ENCODE measurements around the gene LRP11.
A peak's percentile ranks its signal among the peaks of the same experiment; 100 is the strongest.

LRP11 gene

GRCh38 chr6:149885888-149886287 lies 21.7 kb upstream of the LRP11 start:
- no peak overlapping the region for H3K27ac ChIP-seq (ENCODE audit: low read length)
- H3K36me3 ChIP-seq (ENCODE audit: control insufficient read depth in 2 of 2, insufficient read depth in 2 of 2, low read length in 2 of 2), result no peaks in the 10 kb centered on the region
- H3K9me3 ChIP-seq (ENCODE audit: control insufficient read depth in 2 of 2, low read length in 2 of 2), result no peaks in the 10 kb centered on the region
- no peak overlapping the region for H3K4me3 ChIP-seq (ENCODE audit: low read length in 2 of 2)
- H3K9ac ChIP-seq (ENCODE audit: low read length in 2 of 2), result no peak overlapping the region
- H3K4me1 ChIP-seq (ENCODE audit: control insufficient read depth, insufficient read depth, low read length), result no peaks in the 10 kb centered on the region
- H3K27me3 ChIP-seq (ENCODE audit: control insufficient read depth in 1 of 2, insufficient read depth in 2 of 2, low read length in 2 of 2), result no peaks in the 10 kb centered on the region

GRCh38 chr6:149884617-149885016 lies 20.5 kb upstream of the LRP11 start:
- peak overlapping the region in 1 of 2 donors; percentile 36 for H3K9ac ChIP-seq (ENCODE audit: low read length in 2 of 2)
- no peaks in the 10 kb centered on the region for H3K9me3 ChIP-seq (ENCODE audit: control insufficient read depth in 2 of 2, low read length in 2 of 2)
- H3K27ac ChIP-seq (ENCODE audit: low read length), result no peak overlapping the region
- no peaks in the 10 kb centered on the region for H3K27me3 ChIP-seq (ENCODE audit: control insufficient read depth in 1 of 2, insufficient read depth in 2 of 2, low read length in 2 of 2)
- H3K36me3 ChIP-seq (ENCODE audit: control insufficient read depth in 2 of 2, insufficient read depth in 2 of 2, low read length in 2 of 2), result no peaks in the 10 kb centered on the region
- H3K4me1 ChIP-seq (ENCODE audit: control insufficient read depth, insufficient read depth, low read length), result no peaks in the 10 kb centered on the region
- no peak overlapping the region for H3K4me3 ChIP-seq (ENCODE audit: low read length in 2 of 2)

GRCh38 chr6:149884215-149884614 lies 20.1 kb upstream of the LRP11 start:
- no peak overlapping the region for H3K4me3 ChIP-seq (ENCODE audit: low read length in 2 of 2)
- peak overlapping the region in 1 of 2 donors; percentile 36 for H3K9ac ChIP-seq (ENCODE audit: low read length in 2 of 2)
- H3K9me3 ChIP-seq (ENCODE audit: control insufficient read depth in 2 of 2, low read length in 2 of 2), result no peaks in the 10 kb centered on the region
- no peaks in the 10 kb centered on the region for H3K36me3 ChIP-seq (ENCODE audit: control insufficient read depth in 2 of 2, insufficient read depth in 2 of 2, low read length in 2 of 2)
- H3K4me1 ChIP-seq (ENCODE audit: control insufficient read depth, insufficient read depth, low read length), result no peaks in the 10 kb centered on the region
- no peaks in the 10 kb centered on the region for H3K27me3 ChIP-seq (ENCODE audit: control insufficient read depth in 1 of 2, insufficient read depth in 2 of 2, low read length in 2 of 2)
- no peak overlapping the region for H3K27ac ChIP-seq (ENCODE audit: low read length)

GRCh38 chr6:149881860-149882259 lies 17.7 kb upstream of the LRP11 start:
- Histone ChIP-seq H3K4me3 (ENCODE audit: low read length in 2 of 2) (no peak overlapping the region), H3K27me3 (ENCODE audit: control insufficient read depth in 1 of 2, insufficient read depth in 2 of 2, low read length in 2 of 2) (no peaks in the 10 kb centered on the region), H3K9ac (ENCODE audit: low read length in 2 of 2) (no peak overlapping the region), H3K4me1 (ENCODE audit: control insufficient read depth, insufficient read depth, low read length) (no peaks in the 10 kb centered on the region), H3K27ac (ENCODE audit: low read length) (no peak overlapping the region), H3K9me3 (ENCODE audit: control insufficient read depth in 2 of 2, low read length in 2 of 2) (no peaks in the 10 kb centered on the region), H3K36me3 (ENCODE audit: control insufficient read depth in 2 of 2, insufficient read depth in 2 of 2, low read length in 2 of 2) (no peaks in the 10 kb centered on the region)

GRCh38 chr6:149881066-149881766 lies 17.1 kb upstream of the LRP11 start:
- H3K4me3 ChIP-seq (ENCODE audit: low read length in 2 of 2), result no peak overlapping the region
- H3K27ac ChIP-seq (ENCODE audit: low read length), result no peak overlapping the region
- no peak overlapping the region for H3K9ac ChIP-seq (ENCODE audit: low read length in 2 of 2)
- H3K36me3 ChIP-seq (ENCODE audit: control insufficient read depth in 2 of 2, insufficient read depth in 2 of 2, low read length in 2 of 2), result no peaks in the 10 kb centered on the region
- peaks cover 0 to 3% of the 10 kb centered on the region in 2 donors for H3K27me3 ChIP-seq (ENCODE audit: control insufficient read depth in 1 of 2, insufficient read depth in 2 of 2, low read length in 2 of 2)
- H3K9me3 ChIP-seq (ENCODE audit: control insufficient read depth in 2 of 2, low read length in 2 of 2), result no peaks in the 10 kb centered on the region
- H3K4me1 ChIP-seq (ENCODE audit: control insufficient read depth, insufficient read depth, low read length), result no peaks in the 10 kb centered on the region

- Histone ChIP-seq H3K27ac (ENCODE audit: low read length) (no peak overlapping the region), H3K27me3 (ENCODE audit: control insufficient read depth in 1 of 2, insufficient read depth in 2 of 2, low read length in 2 of 2) (peaks cover 0 to 3% of the 10 kb centered on the region in 2 donors), H3K9ac (ENCODE audit: low read length in 2 of 2) (no peak overlapping the region), H3K4me3 (ENCODE audit: low read length in 2 of 2) (no peak overlapping the region), H3K9me3 (ENCODE audit: control insufficient read depth in 2 of 2, low read length in 2 of 2) (no peaks in the 10 kb centered on the region), H3K36me3 (ENCODE audit: control insufficient read depth in 2 of 2, insufficient read depth in 2 of 2, low read length in 2 of 2) (no peaks in the 10 kb centered on the region), H3K4me1 (ENCODE audit: control insufficient read depth, insufficient read depth, low read length) (no peaks in the 10 kb centered on the region)
These were observed 13.5 kb upstream of the LRP11 start for GRCh38 chr6:149877659-149878058.

GRCh38 chr6:149876241-149876933 lies 12.2 kb upstream of the LRP11 start:
- H3K9me3 ChIP-seq (ENCODE audit: control insufficient read depth in 2 of 2, low read length in 2 of 2), result no peaks in the 10 kb centered on the region
- no peaks in the 10 kb centered on the region for H3K36me3 ChIP-seq (ENCODE audit: control insufficient read depth in 2 of 2, insufficient read depth in 2 of 2, low read length in 2 of 2)
- H3K9ac ChIP-seq (ENCODE audit: low read length in 2 of 2), result no peak overlapping the region
- no peaks in the 10 kb centered on the region for H3K4me1 ChIP-seq (ENCODE audit: control insufficient read depth, insufficient read depth, low read length)
- peaks cover 0 to 3% of the 10 kb centered on the region in 2 donors for H3K27me3 ChIP-seq (ENCODE audit: control insufficient read depth in 1 of 2, insufficient read depth in 2 of 2, low read length in 2 of 2)
- H3K27ac ChIP-seq (ENCODE audit: low read length), result no peak overlapping the region
- no peak overlapping the region for H3K4me3 ChIP-seq (ENCODE audit: low read length in 2 of 2)

- Histone ChIP-seq H3K36me3 (ENCODE audit: control insufficient read depth in 2 of 2, insufficient read depth in 2 of 2, low read length in 2 of 2) (no peaks in the 10 kb centered on the region), H3K27me3 (ENCODE audit: control insufficient read depth in 1 of 2, insufficient read depth in 2 of 2, low read length in 2 of 2) (peaks cover 0 to 3% of the 10 kb centered on the region in 2 donors), H3K9me3 (ENCODE audit: control insufficient read depth in 2 of 2, low read length in 2 of 2) (no peaks in the 10 kb centered on the region)
These were observed 8.1 kb upstream of the LRP11 start for GRCh38 chr6:149872233-149872632.

GRCh38 chr6:149871182-149871581 lies 7.0 kb upstream of the LRP11 start:
- Histone ChIP-seq H3K9me3 (ENCODE audit: control insufficient read depth in 2 of 2, low read length in 2 of 2) (no peaks in the 10 kb centered on the region), H3K27ac (ENCODE audit: low read length) (no peak overlapping the region), H3K27me3 (ENCODE audit: control insufficient read depth in 1 of 2, insufficient read depth in 2 of 2, low read length in 2 of 2) (no peaks in the 10 kb centered on the region), H3K4me3 (ENCODE audit: low read length in 2 of 2) (no peak overlapping the region), H3K9ac (ENCODE audit: low read length in 2 of 2) (no peak overlapping the region), H3K4me1 (ENCODE audit: control insufficient read depth, insufficient read depth, low read length) (no peaks in the 10 kb centered on the region), H3K36me3 (ENCODE audit: control insufficient read depth in 2 of 2, insufficient read depth in 2 of 2, low read length in 2 of 2) (no peaks in the 10 kb centered on the region)

More at GRCh38 chr6:149872233-149872632, 8.1 kb upstream of the LRP11 start:
- Histone ChIP-seq H3K27ac (ENCODE audit: low read length) (no peak overlapping the region), H3K4me3 (ENCODE audit: low read length in 2 of 2) (no peak overlapping the region), H3K4me1 (ENCODE audit: control insufficient read depth, insufficient read depth, low read length) (no peaks in the 10 kb centered on the region), H3K9ac (ENCODE audit: low read length in 2 of 2) (no peak overlapping the region)

GRCh38 chr6:149869275-149869892 lies 5.2 kb upstream of the LRP11 start:
- no peak overlapping the region for H3K4me3 ChIP-seq (ENCODE audit: low read length in 2 of 2)
- H3K4me1 ChIP-seq (ENCODE audit: control insufficient read depth, insufficient read depth, low read length), result peaks cover 2% of the 10 kb centered on the region
- no peak overlapping the region for H3K9ac ChIP-seq (ENCODE audit: low read length in 2 of 2)
- no peaks in the 10 kb centered on the region for H3K9me3 ChIP-seq (ENCODE audit: control insufficient read depth in 2 of 2, low read length in 2 of 2)
- H3K36me3 ChIP-seq (ENCODE audit: control insufficient read depth in 2 of 2, insufficient read depth in 2 of 2, low read length in 2 of 2), result no peaks in the 10 kb centered on the region
- H3K27ac ChIP-seq (ENCODE audit: low read length), result no peak overlapping the region
- H3K27me3 ChIP-seq (ENCODE audit: control insufficient read depth in 1 of 2, insufficient read depth in 2 of 2, low read length in 2 of 2), result no peaks in the 10 kb centered on the region
